HG02884 (cell line): ENCODE data around the gene LMO2.
"Not testable (repeated sequence)": the region's sequence is repeated elsewhere in the genome, so short reads cannot be mapped to it uniquely, and the experiment has no call there.

Experiments used
- ATAC-seq: cut with Tn5 transposase; IDR thresholded peaks from one replicate; pipeline ENCODE4 v1.9.1; 2021; ENCODE audit warnings: mild to moderate bottlenecking, moderate library complexity; ENCODE audit not compliant: unreplicated experiment

LMO2 gene

GRCh38 chr11:33863418-33864172 lies 28.3 kb downstream of the LMO2 start:
- ATAC-seq: no peak

- no peak for ATAC-seq
These were observed 29.8 kb downstream of the LMO2 start for GRCh38 chr11:33861941-33862589.

GRCh38 chr11:33861386-33861785 lies 30.5 kb downstream of the LMO2 start:
- no peak for ATAC-seq

- no peak for ATAC-seq
These were observed 30.9 kb downstream of the LMO2 start for GRCh38 chr11:33860926-33861325.

GRCh38 chr11:33859306-33859705 lies 32.6 kb downstream of the LMO2 start:
- no peak for ATAC-seq

- peak; percentile 59 for ATAC-seq
These were observed 33.9 kb downstream of the LMO2 start for GRCh38 chr11:33857933-33858371.

GRCh38 chr11:33855500-33855899 lies 36.4 kb downstream of the LMO2 start:
- ATAC-seq: no peak

- ATAC-seq: no peak
These were observed 43.0 kb downstream of the LMO2 start for GRCh38 chr11:33848717-33849390.

GRCh38 chr11:33847251-33847650 lies 44.6 kb downstream of the LMO2 start:
- no peak for ATAC-seq

GRCh38 chr11:33844236-33844635 lies 47.6 kb downstream of the LMO2 start:
- no peak for ATAC-seq

GRCh38 chr11:33843018-33843417 lies 48.9 kb downstream of the LMO2 start:
- no peak for ATAC-seq

GRCh38 chr11:33842236-33842915 lies 49.5 kb downstream of the LMO2 start:
- no peak for ATAC-seq

- ATAC-seq: not testable (repeated sequence)
These were observed 53.6 kb downstream of the LMO2 start for GRCh38 chr11:33838234-33838633.

- ATAC-seq: not testable (repeated sequence)
These were observed 54.5 kb downstream of the LMO2 start for GRCh38 chr11:33837334-33837733.

GRCh38 chr11:33835143-33835878 lies 56.6 kb downstream of the LMO2 start:
- no peak for ATAC-seq

- ATAC-seq: no peak
These were observed 59.2 kb downstream of the LMO2 start for GRCh38 chr11:33832676-33833075.

- ATAC-seq: no peak
These were observed 60.8 kb downstream of the LMO2 start for GRCh38 chr11:33830903-33831648.

- ATAC-seq: peak; percentile 62
These were observed 62.3 kb downstream of the LMO2 start for GRCh38 chr11:33829430-33830141.
